Tracheal epithelial cell (primary cell): ENCODE results near the gene ACADSB. TPM values are rescaled to one million over a fixed set of nuclear protein-coding genes. Genes with fewer than 3 reads are reported as not detected.

Experiments
- total RNA-seq: library from RNA; depleted of rRNA; stranded (reverse); fragments of >200 nt; gene quantifications from 2 replicates; pipeline ENCODE4 v1.2.1, GENCODE V29; 2014

The ACADSB gene
- total RNA-seq, result 1.9 and 3.2 TPM in 2 replicates

GRCh38 chr10:123008355-123009104 lies at the start of gene ACADSB, which contains the start of gene IKZF5:
Gene ACADSB (plus strand): TSS chr10:123009006. CDS start chr10:123009030, 24 bp downstream.
Gene IKZF5 (minus strand): TSS chr10:123008795. CDS start chr10:122998625, 10,170 bp downstream.

GRCh38 chr10:122980209-122981065 lies 28.4 kb upstream of the ACADSB start, which contains the start of gene PSTK:
Gene PSTK (plus strand): TSS chr10:122980401. CDS start chr10:122980480, 79 bp downstream.

Other genes with a start within 250 kb of the ACADSB start
- gene CUZD1, start 163.1 kb upstream of the ACADSB start, total RNA-seq, result 0.48 and 0.64 TPM in 2 replicates
- gene FAM24B, start 129.4 kb upstream of the ACADSB start, total RNA-seq, result 3.6 and 4.1 TPM in 2 replicates
- not detected in 2 replicates for gene FAM24A, start 98.4 kb upstream of the ACADSB start, total RNA-seq
- 7.7 and 8.0 TPM in 2 replicates for gene C10orf88, start 54.8 kb upstream of the ACADSB start, total RNA-seq
- gene PSTK, start 28.6 kb upstream of the ACADSB start, total RNA-seq, result 3.6 and 4.7 TPM in 2 replicates
- 1.4 and 4.5 TPM in 2 replicates for gene IKZF5, start 211 bp upstream of the ACADSB start, total RNA-seq
- not detected in 2 replicates for gene HMX3, start 127.0 kb downstream of the ACADSB start, total RNA-seq
- gene HMX2, start 139.1 kb downstream of the ACADSB start, total RNA-seq, result not detected in 2 replicates
- gene BUB3, start 145.4 kb downstream of the ACADSB start, total RNA-seq, result 123 and 160 TPM in 2 replicates